Activated T-cell treated with anti-CD3 and anti-CD28 coated beads, Interleukin-2, amount 50 U/mL, for 4 hours (primary cell): ENCODE results near the gene HHATL. TPM values are rescaled to one million over a fixed set of nuclear protein-coding genes. Genes with fewer than 3 reads are reported as not detected.

Experiments
- ATAC-seq, 2 donors: fragments of 200-7000 bp; cut with Tn5 transposase; one replicate each; pipeline ENCODE4 v1.10.0; 2021
- DNase-seq: peaks from one replicate; pipeline ENCODE4 v3.0.0-alpha.2; 2020
- H3K27me3 Mint-ChIP-seq: one replicate; pipeline ENCODE4 v1.8.0; 2021; ENCODE audit warnings: low read depth, mixed read lengths
- H3K36me3 Mint-ChIP-seq: one replicate; pipeline ENCODE4 v1.8.0; 2022; ENCODE audit warnings: mixed read lengths; ENCODE audit not compliant: insufficient read depth
- H3K4me1 Mint-ChIP-seq: one replicate; pipeline ENCODE4 v1.8.0; 2021; ENCODE audit warnings: low read depth, mixed read lengths
- H3K4me3 Mint-ChIP-seq: one replicate; pipeline ENCODE4 v1.8.0; 2021; ENCODE audit warnings: mild to moderate bottlenecking, moderate library complexity, mixed read lengths
- H3K9me3 Mint-ChIP-seq: one replicate; pipeline ENCODE4 v1.8.0; 2021; ENCODE audit warnings: mixed read lengths
- total RNA-seq, 3 donors: library from RNA; stranded (reverse); gene quantifications; one replicate each; pipeline ENCODE4 v1.2.1, GENCODE V29; 2021

HHATL gene
- total RNA-seq, 3 donors from 2014 or later, result not detected

GRCh38 chr3:42666022-42666421 lies 36.6 kb downstream of the HHATL start:
- Mint-ChIP-seq H3K4me1 (no peaks in the 10 kb centered on the region), H3K4me3 (no peak overlapping the region), H3K9me3 (peaks cover 4% of the 10 kb centered on the region), H3K36me3 (no peaks in the 10 kb centered on the region), H3K27me3 (no peaks in the 10 kb centered on the region)
- no peak for DNase-seq
- ATAC-seq, result no peak

GRCh38 chr3:42665050-42665878 lies 37.3 kb downstream of the HHATL start:
- no peak for DNase-seq
- Mint-ChIP-seq H3K4me3 (no peak overlapping the region), H3K4me1 (no peaks in the 10 kb centered on the region), H3K9me3 (peaks cover 4% of the 10 kb centered on the region), H3K36me3 (no peaks in the 10 kb centered on the region), H3K27me3 (no peaks in the 10 kb centered on the region)
- no peak for ATAC-seq

GRCh38 chr3:42664438-42664803 lies 38.2 kb downstream of the HHATL start:
- no peaks in the 10 kb centered on the region for H3K27me3 Mint-ChIP-seq
- ATAC-seq (no peak), DNase-seq (no peak)
- no peaks in the 10 kb centered on the region for H3K36me3 Mint-ChIP-seq
- H3K9me3 Mint-ChIP-seq, result peaks cover 4% of the 10 kb centered on the region
- H3K4me1 Mint-ChIP-seq, result no peaks in the 10 kb centered on the region
- no peak overlapping the region for H3K4me3 Mint-ChIP-seq

GRCh38 chr3:42663581-42664437 lies 38.8 kb downstream of the HHATL start:
- Mint-ChIP-seq H3K36me3 (no peaks in the 10 kb centered on the region), H3K27me3 (no peaks in the 10 kb centered on the region), H3K4me3 (no peak overlapping the region), H3K9me3 (peaks cover 2% of the 10 kb centered on the region), H3K4me1 (no peaks in the 10 kb centered on the region)
- ATAC-seq, result no peak
- no peak for DNase-seq

- Mint-ChIP-seq H3K9me3 (no peaks in the 10 kb centered on the region), H3K4me1 (no peaks in the 10 kb centered on the region), H3K4me3 (no peak overlapping the region), H3K27me3 (no peaks in the 10 kb centered on the region), H3K36me3 (no peaks in the 10 kb centered on the region)
- DNase-seq, result no peak
- ATAC-seq, result no peak
These were observed 39.6 kb downstream of the HHATL start for GRCh38 chr3:42662813-42663535.

- Mint-ChIP-seq H3K36me3 (no peaks in the 10 kb centered on the region), H3K4me3 (no peak overlapping the region), H3K27me3 (no peaks in the 10 kb centered on the region), H3K9me3 (no peaks in the 10 kb centered on the region), H3K4me1 (no peaks in the 10 kb centered on the region)
- DNase-seq, result no peak
- no peak for ATAC-seq
These were observed 40.4 kb downstream of the HHATL start for GRCh38 chr3:42662037-42662812.

GRCh38 chr3:42661593-42662022 lies 41.0 kb downstream of the HHATL start:
- no peak for DNase-seq
- Mint-ChIP-seq H3K36me3 (no peaks in the 10 kb centered on the region), H3K27me3 (no peaks in the 10 kb centered on the region), H3K9me3 (no peaks in the 10 kb centered on the region), H3K4me1 (no peaks in the 10 kb centered on the region), H3K4me3 (no peak overlapping the region)
- ATAC-seq, result no peak

GRCh38 chr3:42660898-42661297 lies 41.7 kb downstream of the HHATL start:
- Mint-ChIP-seq H3K9me3 (no peaks in the 10 kb centered on the region), H3K4me1 (peaks cover 1% of the 10 kb centered on the region), H3K36me3 (no peaks in the 10 kb centered on the region), H3K4me3 (no peak overlapping the region), H3K27me3 (no peaks in the 10 kb centered on the region)
- ATAC-seq, result no peak
- DNase-seq, result no peak

- no peaks in the 10 kb centered on the region for H3K36me3 Mint-ChIP-seq
- H3K9me3 Mint-ChIP-seq, result no peaks in the 10 kb centered on the region
- no peak for ATAC-seq
- H3K4me3 Mint-ChIP-seq, result no peak overlapping the region
- H3K4me1 Mint-ChIP-seq, result peaks cover 1% of the 10 kb centered on the region
- no peak for DNase-seq
- no peaks in the 10 kb centered on the region for H3K27me3 Mint-ChIP-seq
These were observed 42.4 kb downstream of the HHATL start for GRCh38 chr3:42660131-42660715.

GRCh38 chr3:42659451-42660130 lies 43.0 kb downstream of the HHATL start:
- H3K4me3 Mint-ChIP-seq, result no peak overlapping the region
- no peaks in the 10 kb centered on the region for H3K27me3 Mint-ChIP-seq
- H3K9me3 Mint-ChIP-seq, result no peaks in the 10 kb centered on the region
- peaks cover 1% of the 10 kb centered on the region for H3K4me1 Mint-ChIP-seq
- H3K36me3 Mint-ChIP-seq, result no peaks in the 10 kb centered on the region
- DNase-seq (no peak), ATAC-seq (no peak)

- Mint-ChIP-seq H3K4me1 (peaks cover 1% of the 10 kb centered on the region), H3K4me3 (no peak overlapping the region), H3K36me3 (no peaks in the 10 kb centered on the region), H3K9me3 (no peaks in the 10 kb centered on the region), H3K27me3 (no peaks in the 10 kb centered on the region)
- DNase-seq (no peak), ATAC-seq (no peak)
These were observed 43.7 kb downstream of the HHATL start for GRCh38 chr3:42658771-42659390.

- no peaks in the 10 kb centered on the region for H3K9me3 Mint-ChIP-seq
- no peak for ATAC-seq
- DNase-seq, result no peak
- peaks cover 6% of the 10 kb centered on the region for H3K4me1 Mint-ChIP-seq
- H3K4me3 Mint-ChIP-seq, result no peak overlapping the region
- no peaks in the 10 kb centered on the region for H3K36me3 Mint-ChIP-seq
- H3K27me3 Mint-ChIP-seq, result no peaks in the 10 kb centered on the region
These were observed 44.4 kb downstream of the HHATL start for GRCh38 chr3:42658091-42658770.
